Measurements from ENCODE around the gene RAB6A.

GRCh38 chr11:73792584-73792983, 31.7 kb upstream of the RAB6A start:
- TF ChIP-seq ZNF274 (IDR thresholded peaks at IDR 0.05; ENCODE audit: low read depth, low read length) = no peak
- TF ChIP-seq YY1 (IDR thresholded peaks at IDR 0.05; ENCODE audit: insufficient read depth, insufficient read length) = no peak
- no peak for TF ChIP-seq SUZ12 (IDR thresholded peaks at IDR 0.05; ENCODE audit: extremely low read depth, insufficient read depth, insufficient read length)
